Fibroblast of the aortic adventitia (primary cell): Measurements from ENCODE around the gene TRAM2. TPM values are rescaled to one million over a fixed set of nuclear protein-coding genes. Genes with fewer than 3 reads are reported as not detected.

Source experiments
- DNase-seq: peaks from one replicate; pipeline ENCODE4 v3.0.0-alpha.2; 2010; ENCODE audit warnings: low read depth
- H3K4me3 ChIP-seq: 2 replicates; pipeline ENCODE4 v1.5.1; 2011; ENCODE audit warnings: low read depth, mild to moderate bottlenecking, control low read depth, low read length, moderate library complexity
- CTCF ChIP-seq: IDR thresholded peaks from 2 replicates; pipeline ENCODE4 v1.5.1; 2011; ENCODE audit warnings: mild to moderate bottlenecking, low read length, control low read depth, inconsistent platforms; ENCODE audit not compliant: insufficient read depth
- total RNA-seq: library from RNA; depleted of rRNA; stranded (reverse); fragments of >200 nt; gene quantifications from 2 replicates; pipeline ENCODE4 v1.2.3, GENCODE V29; 2012; ENCODE audit warnings: low replicate concordance

TRAM2 gene
- total RNA-seq, 1 donor, result 128 TPM

GRCh38 chr6:52595000-52595795 lies 18.3 kb upstream of the TRAM2 start:
- DNase-seq, result peak; percentile 81
- H3K4me3 ChIP-seq, result peak overlapping the region; percentile 36
- TF ChIP-seq CTCF, result no peak

GRCh38 chr6:52594221-52594620 lies 17.4 kb upstream of the TRAM2 start:
- no peak overlapping the region for H3K4me3 ChIP-seq
- no peak for TF ChIP-seq CTCF
- DNase-seq, result no peak

GRCh38 chr6:52591832-52592231 lies 15.0 kb upstream of the TRAM2 start:
- no peak for DNase-seq
- no peak overlapping the region for H3K4me3 ChIP-seq
- no peak for TF ChIP-seq CTCF

GRCh38 chr6:52590152-52590891 lies 13.5 kb upstream of the TRAM2 start:
- H3K4me3 ChIP-seq, result no peak overlapping the region
- no peak for TF ChIP-seq CTCF
- peak; percentile 82 for DNase-seq

- TF ChIP-seq CTCF, result no peak
- DNase-seq, result no peak
Measured at GRCh38 chr6:52588710-52589091, 11.8 kb upstream of the TRAM2 start.

GRCh38 chr6:52588087-52588709 lies 11.3 kb upstream of the TRAM2 start:
- TF ChIP-seq CTCF, result no peak
- H3K4me3 ChIP-seq, result no peak overlapping the region
- no peak for DNase-seq

More at GRCh38 chr6:52588710-52589091, 11.8 kb upstream of the TRAM2 start:
- H3K4me3 ChIP-seq, result no peak overlapping the region
